Caco-2 (cell line): ENCODE data around the gene RASL12. TPM values are rescaled to one million over a fixed set of nuclear protein-coding genes. Genes with fewer than 3 reads are reported as not detected.

Experiments
- BruUV-seq: library from RNA; stranded (reverse); fragments of 400-500 nt; replicated peaks from 2 replicates; lab custom pipeline; 2021; lab: Mats Ljungman, UMichigan
- CTCF ChIA-PET: fragments of 300-600 bp; sonication (Branson Sonifier 250); formaldehyde crosslinking; loops from one replicate; lab custom pipeline; 2022; ENCODE audit warnings: antibody characterized with exemption; lab: Charles Lee
- POLR2A ChIA-PET: fragments of 300-600 bp; sonication (Branson Sonifier 250); formaldehyde crosslinking; loops from one replicate; lab custom pipeline; 2022; ENCODE audit warnings: antibody characterized with exemption; lab: Charles Lee
- DNase-seq, 2 experiments: peaks; one replicate each; pipeline versions ENCODE4 v3.0.0 to v3.0.0-alpha.2; 2020 to 2022
- H3K27me3 ChIP-seq: replicated peaks from 2 replicates; pipeline ENCODE4 v1.6.0; 2011; ENCODE audit warnings: low read length; ENCODE audit not compliant: control insufficient read depth, insufficient read depth
- H3K36me3 ChIP-seq: 2 replicates; pipeline ENCODE4 v1.5.1; 2011; ENCODE audit warnings: low read length; ENCODE audit not compliant: control insufficient read depth, insufficient read depth
- H3K4me1 ChIP-seq: fragments of 250-450 bp; sonication (Bioruptor Pico); 2 replicates; pipeline ENCODE4 v1.5.1; 2020; ENCODE audit warnings: mild to moderate bottlenecking
- H3K4me3 ChIP-seq: 2 replicates; pipeline ENCODE4 v1.5.1; 2011; ENCODE audit warnings: low read depth, mild to moderate bottlenecking, control low read depth, low read length
- H3K9me3 ChIP-seq: fragments of 250-450 bp; sonication (Bioruptor Pico); 2 replicates; pipeline ENCODE4 v1.5.1; 2020; ENCODE audit warnings: mild to moderate bottlenecking, moderate library complexity
- H3K27ac Mint-ChIP-seq: one replicate; pipeline ENCODE4 v1.8.0; 2022; ENCODE audit warnings: mixed read lengths; ENCODE audit not compliant: unreplicated experiment
- H3K27me3 Mint-ChIP-seq: one replicate; pipeline ENCODE4 v1.8.0; 2022; ENCODE audit warnings: mixed read lengths; ENCODE audit not compliant: insufficient read depth, unreplicated experiment
- H3K36me3 Mint-ChIP-seq: one replicate; pipeline ENCODE4 v1.8.0; 2022; ENCODE audit warnings: mild to moderate bottlenecking, mixed read lengths; ENCODE audit not compliant: insufficient read depth, unreplicated experiment
- H3K4me1 Mint-ChIP-seq: one replicate; pipeline ENCODE4 v1.8.0; 2022; ENCODE audit warnings: low read depth, mixed read lengths; ENCODE audit not compliant: unreplicated experiment
- H3K4me3 Mint-ChIP-seq: one replicate; pipeline ENCODE4 v1.8.0; 2022; ENCODE audit warnings: mild to moderate bottlenecking, moderate library complexity, mixed read lengths; ENCODE audit not compliant: unreplicated experiment
- H3K9me3 Mint-ChIP-seq: one replicate; pipeline ENCODE4 v1.8.0; 2022; ENCODE audit warnings: mixed read lengths; ENCODE audit not compliant: unreplicated experiment
- CTCF ChIP-seq, 2 experiments: fragments of 200-600 bp in 1 of 2; IDR thresholded peaks; 1 replicate in 1 of 2; 2 replicates in 1 of 2; pipeline versions ENCODE4 v1.5.1 to v1.8.0; 2011 to 2022; ENCODE audit warnings: antibody characterized with exemption in 1 of 2, control low read depth in 1 of 2, inconsistent platforms in 1 of 2, low read depth in 1 of 2, low read length in 1 of 2, mild to moderate bottlenecking in 1 of 2, moderate library complexity in 1 of 2; ENCODE audit not compliant: insufficient read depth in 1 of 2, severe bottlenecking in 1 of 2, unreplicated experiment in 1 of 2
- intact Hi-C: fragments of 100-400 bp; cut with micrococcal nuclease; formaldehyde crosslinking; loops from one replicate; pipeline ENCODE4 v1.10.0; 2022; ENCODE audit not compliant: unreplicated experiment
- total RNA-seq: library from RNA; stranded (reverse); gene quantifications from 2 replicates; pipeline ENCODE4 v1.2.3, GENCODE V29; 2022

Gene RASL12
- total RNA-seq, 1 experiment from 2014 or later: 6.4 TPM

- peaks cover 31% of the 10 kb centered on the region for H3K4me1 ChIP-seq
- intact Hi-C loops: no loop called here
- H3K27me3 ChIP-seq: no peaks in the 10 kb centered on the region
- H3K9me3 Mint-ChIP-seq: no peaks in the 10 kb centered on the region
- H3K27me3 Mint-ChIP-seq: no peaks in the 10 kb centered on the region
- ChIA-PET POLR2A (no interaction called here), CTCF (interaction anchor here (0.6 to 2.1 kb wide), 7 partner anchors 21 to 49 kb away, joined by 3 to 10 read pairs (median 5); no protein-coding TSS in a partner anchor)
- H3K36me3 ChIP-seq: no peaks in the 10 kb centered on the region
- no peak overlapping the region for H3K4me3 Mint-ChIP-seq
- peaks cover 25% of the 10 kb centered on the region for H3K4me1 Mint-ChIP-seq
- H3K36me3 Mint-ChIP-seq: peaks cover 9% of the 10 kb centered on the region
- H3K9me3 ChIP-seq: no peaks in the 10 kb centered on the region
- no peak overlapping the region for H3K27ac Mint-ChIP-seq
- TF ChIP-seq CTCF (IDR thresholded peaks at IDR 0.05; ENCODE audit: insufficient read depth in 1 of 2, low read depth in 1 of 2, low read length in 1 of 2, severe bottlenecking in 1 of 2, unreplicated experiment in 1 of 2): no peak
- no peak overlapping the region for H3K4me3 ChIP-seq
- DNase-seq: no peak
- BruUV-seq: no TSS peak
Observed at GRCh38 chr15:65062061-65062460, 5.7 kb downstream of the RASL12 start.

GRCh38 chr15:65060641-65061397, 7.0 kb downstream of the RASL12 start:
- CTCF ChIA-PET: interaction anchor here (0.6 to 1.6 kb wide), 3 partner anchors 23 to 50 kb away, joined by 3 to 4 read pairs (median 4); no protein-coding TSS in a partner anchor
- intact Hi-C loops: no loop called here
- no peak for TF ChIP-seq CTCF (IDR thresholded peaks at IDR 0.05; ENCODE audit: insufficient read depth in 1 of 2, low read depth in 1 of 2, low read length in 1 of 2, severe bottlenecking in 1 of 2, unreplicated experiment in 1 of 2)
- Mint-ChIP-seq H3K27ac (no peak overlapping the region), H3K27me3 (no peaks in the 10 kb centered on the region), H3K36me3 (peaks cover 11% of the 10 kb centered on the region), H3K4me1 (peaks cover 31% of the 10 kb centered on the region), H3K9me3 (no peaks in the 10 kb centered on the region), H3K4me3 (no peak overlapping the region)
- BruUV-seq: no TSS peak
- H3K9me3 ChIP-seq: no peaks in the 10 kb centered on the region
- no peaks in the 10 kb centered on the region for H3K27me3 ChIP-seq
- POLR2A ChIA-PET: no interaction called here
- H3K36me3 ChIP-seq: no peaks in the 10 kb centered on the region
- no peak overlapping the region for H3K4me3 ChIP-seq
- DNase-seq: no peak
- peaks cover 37% of the 10 kb centered on the region for H3K4me1 ChIP-seq

GRCh38 chr15:65059931-65060596, 7.7 kb downstream of the RASL12 start:
- no peak for DNase-seq
- Mint-ChIP-seq H3K27ac (no peak overlapping the region), H3K9me3 (no peaks in the 10 kb centered on the region), H3K4me1 (peaks cover 32% of the 10 kb centered on the region), H3K27me3 (no peaks in the 10 kb centered on the region), H3K36me3 (peaks cover 11% of the 10 kb centered on the region), H3K4me3 (no peak overlapping the region)
- Histone ChIP-seq H3K4me3 (no peak overlapping the region), H3K4me1 (peaks cover 45% of the 10 kb centered on the region), H3K36me3 (no peaks in the 10 kb centered on the region), H3K27me3 (no peaks in the 10 kb centered on the region), H3K9me3 (no peaks in the 10 kb centered on the region)
- TF ChIP-seq CTCF (IDR thresholded peaks at IDR 0.05; ENCODE audit: insufficient read depth in 1 of 2, low read depth in 1 of 2, low read length in 1 of 2, severe bottlenecking in 1 of 2, unreplicated experiment in 1 of 2): no peak
- CTCF ChIA-PET: interaction anchor here (0.6 to 2.2 kb wide), 4 partner anchors 24 to 125 kb away, joined by 3 to 7 read pairs (median 5); partner anchors contain the start of gene CLPX
- no TSS peak for BruUV-seq
- POLR2A ChIA-PET: no interaction called here
- intact Hi-C loops: no loop called here
